CD4-positive, alpha-beta T cell treated with Interferon alpha-2 for 1 hour (primary cell): Measurements from ENCODE around the gene OR6K2.
"Not testable (repeated sequence)": the region's sequence is repeated elsewhere in the genome, so short reads cannot be mapped to it uniquely, and the experiment has no call there.

ENCODE experiments used
- DNase-seq, 2 donors: peaks; one replicate each; pipeline ENCODE4 v3.0.0-alpha.2; 2020 to 2022

OR6K2 gene

GRCh38 chr1:158700552-158700951 is at the start of gene OR6K2:
OR6K2 (minus strand) TSS chr1:158700652; CDS start chr1:158700652, 0 bp downstream.
- no peak for DNase-seq

- no peak for DNase-seq
Observed at GRCh38 chr1:158735848-158736247, 35.4 kb upstream of the OR6K2 start.

GRCh38 chr1:158732524-158732923 is 32.1 kb upstream of the OR6K2 start:
- DNase-seq: no peak

- no peak for DNase-seq
Observed at GRCh38 chr1:158731707-158732106, 31.3 kb upstream of the OR6K2 start.

GRCh38 chr1:158730453-158730852 is 30.0 kb upstream of the OR6K2 start:
- no peak for DNase-seq

- no peak for DNase-seq
Observed at GRCh38 chr1:158728510-158729225, 28.2 kb upstream of the OR6K2 start.

GRCh38 chr1:158724442-158724841 is 24.0 kb upstream of the OR6K2 start:
- no peak for DNase-seq

GRCh38 chr1:158720620-158721019 is 20.2 kb upstream of the OR6K2 start, which contains the start of gene OR6K3:
OR6K3 (minus strand) TSS chr1:158720720; CDS start chr1:158718115, 2,605 bp downstream.
- DNase-seq: no peak

GRCh38 chr1:158719664-158720063 is 19.2 kb upstream of the OR6K2 start:
- DNase-seq: no peak

GRCh38 chr1:158717344-158717743 is 16.9 kb upstream of the OR6K2 start:
- DNase-seq: no peak

- no peak for DNase-seq
Observed at GRCh38 chr1:158716335-158716734, 15.9 kb upstream of the OR6K2 start.

- DNase-seq: no peak
Observed at GRCh38 chr1:158714754-158715153, 14.3 kb upstream of the OR6K2 start.

- DNase-seq: no peak
Observed at GRCh38 chr1:158711098-158711497, 10.6 kb upstream of the OR6K2 start.

- no peak for DNase-seq
Observed at GRCh38 chr1:158706096-158706495, 5.6 kb upstream of the OR6K2 start.

GRCh38 chr1:158694596-158694995 is 5.9 kb downstream of the OR6K2 start:
- DNase-seq: no peak

- DNase-seq: no peak
Observed at GRCh38 chr1:158692356-158692755, 8.1 kb downstream of the OR6K2 start.

GRCh38 chr1:158691907-158692306 is 8.5 kb downstream of the OR6K2 start:
- no peak for DNase-seq

- DNase-seq: not testable (repeated sequence)
Observed at GRCh38 chr1:158691149-158691548, 9.3 kb downstream of the OR6K2 start.

- DNase-seq: no peak
Observed at GRCh38 chr1:158689875-158690274, 10.6 kb downstream of the OR6K2 start.

- no peak for DNase-seq
Observed at GRCh38 chr1:158689110-158689509, 11.3 kb downstream of the OR6K2 start.

GRCh38 chr1:158688343-158688742 is 12.1 kb downstream of the OR6K2 start:
- DNase-seq: not testable (repeated sequence)

GRCh38 chr1:158687037-158687436 is 13.4 kb downstream of the OR6K2 start:
- DNase-seq: no peak

- DNase-seq: no peak
Observed at GRCh38 chr1:158686111-158687009, 14.1 kb downstream of the OR6K2 start, which contains the start of gene SPTA1. SPTA1 (minus strand) TSS chr1:158686715; CDS start chr1:158686517, 198 bp downstream.

GRCh38 chr1:158685085-158685484 is 15.4 kb downstream of the OR6K2 start:
- no peak for DNase-seq
